GM12878 (cell line): Measurements from ENCODE around the gene RAD9A. TPM values are rescaled to one million over a fixed set of nuclear protein-coding genes. Genes with fewer than 3 reads are reported as not detected.

Experiments used
- CREB1 ChIP-seq: IDR thresholded peaks from 2 replicates; pipeline ENCODE4 v1.6.1; 2012; ENCODE audit warnings: low read depth, mild to moderate bottlenecking, inconsistent platforms
- FOS ChIP-seq: IDR thresholded peaks from 3 replicates; pipeline ENCODE4 v1.6.1; 2011; ENCODE audit warnings: borderline replicate concordance; ENCODE audit not compliant: insufficient read length; ENCODE audit errors: extremely low read depth
- HDAC6 ChIP-seq: fragments of 200-600 bp; sonication (generic); IDR thresholded peaks from one replicate; pipeline ENCODE4 v1.8.0; 2017; ENCODE audit warnings: antibody characterized with exemption; ENCODE audit not compliant: unreplicated experiment
- HDGF ChIP-seq: fragments of 450-650 bp; IDR thresholded peaks from 2 replicates; pipeline ENCODE4 v1.6.1; 2016; ENCODE audit warnings: antibody characterized with exemption
- LARP7 ChIP-seq: fragments of 450-650 bp; IDR thresholded peaks from 2 replicates; pipeline ENCODE4 v1.6.1; 2017; ENCODE audit warnings: mild to moderate bottlenecking
- NFIC ChIP-seq: IDR thresholded peaks from 2 replicates; pipeline ENCODE4 v1.6.1; 2012; ENCODE audit warnings: low read depth, mild to moderate bottlenecking, inconsistent platforms, low read length, moderate library complexity
- PML ChIP-seq: IDR thresholded peaks from 2 replicates; pipeline ENCODE4 v1.6.1; 2012; ENCODE audit warnings: low read length, inconsistent platforms
- POLR2A ChIP-seq: IDR thresholded peaks from 2 replicates; pipeline ENCODE4 v1.6.1; 2011; ENCODE audit warnings: low read depth, mild to moderate bottlenecking, low read length
- POU2F2 ChIP-seq: IDR thresholded peaks from 3 replicates; pipeline ENCODE4 v1.6.1; 2011; ENCODE audit warnings: low read depth, mild to moderate bottlenecking, low read length, borderline replicate concordance
- RELA ChIP-seq: fragments of 450-650 bp; IDR thresholded peaks from 2 replicates; pipeline ENCODE4 v1.8.0; 2014; ENCODE audit warnings: borderline replicate concordance; ENCODE audit not compliant: partially characterized antibody
- SKIL ChIP-seq: fragments of 450-650 bp; IDR thresholded peaks from 2 replicates; pipeline ENCODE4 v1.6.1; 2017; ENCODE audit warnings: mild to moderate bottlenecking, low read depth, inconsistent platforms; ENCODE audit not compliant: poor library complexity, severe bottlenecking
- SRF ChIP-seq, 2 experiments: IDR thresholded peaks; 2 replicates each; pipeline ENCODE4 v1.6.1; 2011; ENCODE audit warnings: low read depth in 2 of 2, low read length in 2 of 2, mild to moderate bottlenecking in 1 of 2, moderate library complexity in 1 of 2
- SUZ12 ChIP-seq: fragments of 200-600 bp; sonication (generic); IDR thresholded peaks from one replicate; pipeline ENCODE4 v1.6.1; 2018; ENCODE audit warnings: antibody characterized with exemption, mild to moderate bottlenecking; ENCODE audit not compliant: unreplicated experiment
- YBX1 ChIP-seq: fragments of 450-650 bp; IDR thresholded peaks from 2 replicates; pipeline ENCODE4 v1.6.1; 2016; ENCODE audit warnings: antibody characterized with exemption
- ZNF24 ChIP-seq: fragments of 450-650 bp; IDR thresholded peaks from 2 replicates; pipeline ENCODE4 v1.6.1; 2017; ENCODE audit warnings: antibody characterized with exemption, mild to moderate bottlenecking
- ZNF274 ChIP-seq: IDR thresholded peaks from one replicate; pipeline ENCODE4 v1.8.0; 2011; ENCODE audit not compliant: insufficient read length, insufficient read depth
- polyA plus RNA-seq, 11 experiments: library from polyadenylated mRNA; depleted of rRNA in 4 of 11; unstranded in 6 of 11; stranded (reverse) in 5 of 11; fragments of >200 nt; fragmentation: Nextera tagmentation in 4 of 11; fragmentation: Illumina TruSeq in 1 of 11; extraction: Ambion mirVana in 4 of 11; extraction: Trizol in 1 of 11; gene quantifications; 1 replicate in 1 of 11; 2 replicates in 10 of 11; pipeline versions ENCODE4 v1.2.1 to v1.2.3, GENCODE V29; 2011 to 2016; ENCODE audit warnings: inconsistent platforms in 2 of 11, missing spikeins in 2 of 11, low read depth in 1 of 11
- total RNA-seq, 4 experiments: library from RNA; depleted of rRNA in 3 of 4; stranded (reverse); fragments of >200 nt in 3 of 4; fragmentation: Illumina TruSeq in 1 of 4; extraction: Trizol in 1 of 4; gene quantifications; 2 replicates each; pipeline versions ENCODE4 v1.2.1 to v1.2.3, GENCODE V29; 2013 to 2021
- TF ChIP-seq, protein P1 (sequence below): fragments of 450-650 bp; formaldehyde crosslinking; IDR thresholded peaks from 2 replicates; pipeline ENCODE4 v1.4.0; 2020; ENCODE audit warnings: mild to moderate bottlenecking, moderate library complexity
- TF ChIP-seq, protein P2 (sequence below): IDR thresholded peaks from 2 replicates; pipeline ENCODE4 v1.6.1; 2011; ENCODE audit warnings: low read depth, low read length, improper control_type of control experiment, borderline replicate concordance
- TF ChIP-seq, protein P3 (sequence below): IDR thresholded peaks from 2 replicates; pipeline ENCODE4 v1.6.1; 2012; ENCODE audit warnings: low read length, inconsistent platforms

Gene RAD9A
- total and polyA plus RNA-seq, 10 of the 15 experiments (the other 5 are each of a cell fraction or from before 2014, with no cell fraction given): 1.1 to 36.2 (median 19.8) TPM

DNA sequence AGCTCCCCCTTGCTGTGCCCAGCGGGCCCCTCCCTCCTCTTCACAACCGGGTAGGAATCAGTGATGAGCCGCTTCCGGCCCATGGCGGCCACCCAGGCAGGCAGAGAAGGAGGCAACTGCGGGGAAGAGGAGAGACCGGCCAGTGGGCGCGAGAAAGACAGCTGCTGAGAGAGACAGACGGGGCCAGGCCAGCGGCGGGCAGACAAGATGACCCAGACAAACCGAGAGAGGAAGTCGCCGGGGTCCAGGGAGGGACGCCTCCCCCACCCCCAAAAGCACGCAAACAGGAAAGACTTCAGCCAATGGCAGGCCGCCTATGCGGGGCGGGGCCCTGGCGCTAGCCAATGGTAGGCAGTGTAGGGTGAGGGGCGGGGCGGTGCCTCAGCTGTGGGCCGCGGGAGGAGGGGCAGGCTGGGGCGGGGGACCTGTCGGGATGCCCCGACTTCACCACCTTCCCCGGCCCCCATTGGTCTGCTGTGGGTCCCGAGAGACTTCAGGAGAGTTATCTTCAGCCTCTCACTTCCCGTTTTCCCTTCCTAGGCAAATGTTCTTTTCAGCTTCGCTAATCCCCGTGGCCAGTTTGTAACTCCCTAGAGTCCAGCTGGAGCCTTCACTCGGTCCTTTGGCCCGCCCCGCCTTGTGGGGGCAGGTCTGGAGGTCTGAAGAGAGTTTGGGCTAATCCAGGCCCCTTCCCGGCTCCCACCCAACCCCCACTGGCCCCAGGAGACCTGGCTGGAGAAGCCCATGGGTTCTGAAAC lies 38.3 kb upstream of the RAD9A start, which contains the start of gene POLD4 (continued):
- TF ChIP-seq, protein P1, sequence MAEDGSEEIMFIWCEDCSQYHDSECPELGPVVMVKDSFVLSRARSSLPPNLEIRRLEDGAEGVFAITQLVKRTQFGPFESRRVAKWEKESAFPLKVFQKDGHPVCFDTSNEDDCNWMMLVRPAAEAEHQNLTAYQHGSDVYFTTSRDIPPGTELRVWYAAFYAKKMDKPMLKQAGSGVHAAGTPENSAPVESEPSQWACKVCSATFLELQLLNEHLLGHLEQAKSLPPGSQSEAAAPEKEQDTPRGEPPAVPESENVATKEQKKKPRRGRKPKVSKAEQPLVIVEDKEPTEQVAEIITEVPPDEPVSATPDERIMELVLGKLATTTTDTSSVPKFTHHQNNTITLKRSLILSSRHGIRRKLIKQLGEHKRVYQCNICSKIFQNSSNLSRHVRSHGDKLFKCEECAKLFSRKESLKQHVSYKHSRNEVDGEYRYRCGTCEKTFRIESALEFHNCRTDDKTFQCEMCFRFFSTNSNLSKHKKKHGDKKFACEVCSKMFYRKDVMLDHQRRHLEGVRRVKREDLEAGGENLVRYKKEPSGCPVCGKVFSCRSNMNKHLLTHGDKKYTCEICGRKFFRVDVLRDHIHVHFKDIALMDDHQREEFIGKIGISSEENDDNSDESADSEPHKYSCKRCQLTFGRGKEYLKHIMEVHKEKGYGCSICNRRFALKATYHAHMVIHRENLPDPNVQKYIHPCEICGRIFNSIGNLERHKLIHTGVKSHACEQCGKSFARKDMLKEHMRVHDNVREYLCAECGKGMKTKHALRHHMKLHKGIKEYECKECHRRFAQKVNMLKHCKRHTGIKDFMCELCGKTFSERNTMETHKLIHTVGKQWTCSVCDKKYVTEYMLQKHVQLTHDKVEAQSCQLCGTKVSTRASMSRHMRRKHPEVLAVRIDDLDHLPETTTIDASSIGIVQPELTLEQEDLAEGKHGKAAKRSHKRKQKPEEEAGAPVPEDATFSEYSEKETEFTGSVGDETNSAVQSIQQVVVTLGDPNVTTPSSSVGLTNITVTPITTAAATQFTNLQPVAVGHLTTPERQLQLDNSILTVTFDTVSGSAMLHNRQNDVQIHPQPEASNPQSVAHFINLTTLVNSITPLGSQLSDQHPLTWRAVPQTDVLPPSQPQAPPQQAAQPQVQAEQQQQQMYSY (CRISPR knock-in tag): no peak
- no peak for TF ChIP-seq CREB1
- TF ChIP-seq, protein P2, sequence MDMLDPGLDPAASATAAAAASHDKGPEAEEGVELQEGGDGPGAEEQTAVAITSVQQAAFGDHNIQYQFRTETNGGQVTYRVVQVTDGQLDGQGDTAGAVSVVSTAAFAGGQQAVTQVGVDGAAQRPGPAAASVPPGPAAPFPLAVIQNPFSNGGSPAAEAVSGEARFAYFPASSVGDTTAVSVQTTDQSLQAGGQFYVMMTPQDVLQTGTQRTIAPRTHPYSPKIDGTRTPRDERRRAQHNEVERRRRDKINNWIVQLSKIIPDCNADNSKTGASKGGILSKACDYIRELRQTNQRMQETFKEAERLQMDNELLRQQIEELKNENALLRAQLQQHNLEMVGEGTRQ: no peak
- TF ChIP-seq NFIC: no peak
- TF ChIP-seq, protein P3, sequence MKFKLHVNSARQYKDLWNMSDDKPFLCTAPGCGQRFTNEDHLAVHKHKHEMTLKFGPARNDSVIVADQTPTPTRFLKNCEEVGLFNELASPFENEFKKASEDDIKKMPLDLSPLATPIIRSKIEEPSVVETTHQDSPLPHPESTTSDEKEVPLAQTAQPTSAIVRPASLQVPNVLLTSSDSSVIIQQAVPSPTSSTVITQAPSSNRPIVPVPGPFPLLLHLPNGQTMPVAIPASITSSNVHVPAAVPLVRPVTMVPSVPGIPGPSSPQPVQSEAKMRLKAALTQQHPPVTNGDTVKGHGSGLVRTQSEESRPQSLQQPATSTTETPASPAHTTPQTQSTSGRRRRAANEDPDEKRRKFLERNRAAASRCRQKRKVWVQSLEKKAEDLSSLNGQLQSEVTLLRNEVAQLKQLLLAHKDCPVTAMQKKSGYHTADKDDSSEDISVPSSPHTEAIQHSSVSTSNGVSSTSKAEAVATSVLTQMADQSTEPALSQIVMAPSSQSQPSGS: no peak
- no peak for TF ChIP-seq SUZ12
- TF ChIP-seq YBX1: peak; percentile 88
- peak; percentile 91 for TF ChIP-seq SKIL
- no peak for TF ChIP-seq RELA
- TF ChIP-seq HDGF: 0 out of 2 replicates have a peak, but pooled peaks have one; percentile 19
- TF ChIP-seq LARP7: peak; percentile 13; the same call in 1 of the 2 replicates
- peak; percentile 63; the same call in 2 of the 3 replicates for TF ChIP-seq POU2F2
- TF ChIP-seq ZNF274: no peak
- TF ChIP-seq POLR2A: peak; percentile 97
- TF ChIP-seq HDAC6: no peak
- TF ChIP-seq ZNF24: no peak
- no peak for TF ChIP-seq PML
- TF ChIP-seq FOS: peak; percentile 38
- 0 out of 4 replicates have a peak, but pooled peaks of 1 of the 2 experiments have one; percentile 27 for TF ChIP-seq SRF (IDR thresholded peaks at IDR 0.05; ENCODE audit: low read depth in 2 of 2, low read length in 2 of 2)
